ENCODE data around the gene RSPH6A.

GRCh38 chr19:45757695-45758094 lies 57.4 kb downstream of the RSPH6A start:
- TF ChIP-seq CTCF (IDR thresholded peaks at IDR 0.05) (no peak), POLR2A (IDR thresholded peaks at IDR 0.05) (no peak)
